HepG2 (cell line): ENCODE measurements around the gene FSCN2. TPM values are rescaled to one million over a fixed set of nuclear protein-coding genes. Genes with fewer than 3 reads are reported as not detected.

Experiments
- GLMP ChIP-seq: sonication (generic); formaldehyde crosslinking; IDR thresholded peaks from 2 replicates; pipeline ENCODE4 v1.9.0; 2021; ENCODE audit warnings: missing genetic modification reagents, mild to moderate bottlenecking, borderline replicate concordance
- HNRNPH1 ChIP-seq: fragments of 200-400 bp; formaldehyde crosslinking; optimal IDR thresholded peaks from 2 replicates; pipeline ENCODE3; 2017; ENCODE audit warnings: mild to moderate bottlenecking, low read depth, low read length
- KDM3A ChIP-seq: IDR thresholded peaks from 2 replicates; pipeline ENCODE4 v1.6.1; 2018; ENCODE audit warnings: low read depth, missing compliant biosample characterization
- KLF12 ChIP-seq: sonication (generic); formaldehyde crosslinking; IDR thresholded peaks from 2 replicates; pipeline ENCODE4 v1.4.0; 2020; ENCODE audit warnings: missing genetic modification reagents, borderline replicate concordance
- PRDM15 ChIP-seq: sonication (generic); formaldehyde crosslinking; IDR thresholded peaks from 2 replicates; pipeline ENCODE4 v1.4.0; 2020; ENCODE audit warnings: missing genetic modification reagents
- PTBP1 ChIP-seq: fragments of 200-400 bp; formaldehyde crosslinking; IDR thresholded peaks from 2 replicates; pipeline ENCODE4 v1.6.1; 2018; ENCODE audit warnings: low read length, low read depth; ENCODE audit not compliant: poor library complexity, severe bottlenecking
- ZBTB37 ChIP-seq: sonication (generic); formaldehyde crosslinking; IDR thresholded peaks from 2 replicates; pipeline ENCODE4 v1.4.0; 2020; ENCODE audit warnings: mild to moderate bottlenecking, missing genetic modification reagents
- ZBTB39 ChIP-seq: sonication (generic); formaldehyde crosslinking; IDR thresholded peaks from 2 replicates; pipeline ENCODE4 v1.5.0; 2020; ENCODE audit warnings: missing genetic modification reagents
- ZNF143 ChIP-seq: sonication (generic); formaldehyde crosslinking; IDR thresholded peaks from 2 replicates; pipeline ENCODE4 v1.4.0; 2020; ENCODE audit warnings: missing genetic modification reagents
- ZNF318 ChIP-seq: sonication (generic); formaldehyde crosslinking; IDR thresholded peaks from 2 replicates; pipeline ENCODE4 v1.4.0; 2020; ENCODE audit warnings: mild to moderate bottlenecking, missing genetic modification reagents
- polyA plus RNA-seq, 8 experiments: library from polyadenylated mRNA; depleted of rRNA in 3 of 8; stranded (reverse) in 7 of 8; unstranded in 1 of 8; fragments of >200 nt; fragmentation: Illumina TruSeq in 4 of 8; extraction: Trizol in 4 of 8; gene quantifications; 2 replicates each; pipeline versions ENCODE4 v1.2.1 to v1.2.3, GENCODE V29; 2011 to 2016; ENCODE audit warnings: low read depth in 4 of 8, missing spikeins in 1 of 8, mixed read lengths in 1 of 8; ENCODE audit not compliant: insufficient read depth in 1 of 8
- total RNA-seq, 5 experiments: library from RNA; depleted of rRNA; stranded (reverse); fragments of >200 nt; fragmentation: Illumina TruSeq; extraction: Trizol; gene quantifications; 2 replicates each; pipeline ENCODE4 v1.2.3, GENCODE V29; 2016; ENCODE audit warnings: low read depth in 1 of 5

The FSCN2 gene
- total and polyA plus RNA-seq, 2 of the 13 experiments (the other 11 are each of a cell fraction or from before 2014, with no cell fraction given): 0.09 TPM; not detected in 1

- TF ChIP-seq ZNF318 (CRISPR knock-in tag) (peak; percentile 87; the same call in 1 of the 2 replicates), PTBP1 (peak; percentile 25), KDM3A (CRISPR knock-in tag) (no peak), PRDM15 (no peak), ZNF143 (no peak), GLMP (CRISPR knock-in tag) (0 out of 2 replicates have a peak, but pooled peaks have one; percentile 4), HNRNPH1 (peak; percentile 46), ZBTB39 (CRISPR knock-in tag) (peak; percentile 51; the same call in 1 of the 2 replicates), KLF12 (CRISPR knock-in tag) (0 out of 2 replicates have a peak, but pooled peaks have one; percentile 51), ZBTB37 (CRISPR knock-in tag) (no peak)
Measured at GRCh38 chr17:81511804-81512561, 16.2 kb upstream of the FSCN2 start (continued).
